Loucy (cell line): ENCODE data around the gene VPS52.

Experiments
- EZH2phosphoT487 ChIP-seq: fragments of 200-600 bp; IDR thresholded peaks from 2 replicates; pipeline ENCODE4 v1.6.1; 2018; ENCODE audit warnings: antibody characterized with exemption, mild to moderate bottlenecking, moderate library complexity, borderline replicate concordance
- TF ChIP-seq, protein P1 (sequence below): fragments of 200-600 bp; sonication (generic); conservative IDR thresholded peaks from 2 replicates; pipeline ENCODE4 v1.5.1; 2014; ENCODE audit warnings: mild to moderate bottlenecking, antibody characterized with exemption, low read length

DNA sequence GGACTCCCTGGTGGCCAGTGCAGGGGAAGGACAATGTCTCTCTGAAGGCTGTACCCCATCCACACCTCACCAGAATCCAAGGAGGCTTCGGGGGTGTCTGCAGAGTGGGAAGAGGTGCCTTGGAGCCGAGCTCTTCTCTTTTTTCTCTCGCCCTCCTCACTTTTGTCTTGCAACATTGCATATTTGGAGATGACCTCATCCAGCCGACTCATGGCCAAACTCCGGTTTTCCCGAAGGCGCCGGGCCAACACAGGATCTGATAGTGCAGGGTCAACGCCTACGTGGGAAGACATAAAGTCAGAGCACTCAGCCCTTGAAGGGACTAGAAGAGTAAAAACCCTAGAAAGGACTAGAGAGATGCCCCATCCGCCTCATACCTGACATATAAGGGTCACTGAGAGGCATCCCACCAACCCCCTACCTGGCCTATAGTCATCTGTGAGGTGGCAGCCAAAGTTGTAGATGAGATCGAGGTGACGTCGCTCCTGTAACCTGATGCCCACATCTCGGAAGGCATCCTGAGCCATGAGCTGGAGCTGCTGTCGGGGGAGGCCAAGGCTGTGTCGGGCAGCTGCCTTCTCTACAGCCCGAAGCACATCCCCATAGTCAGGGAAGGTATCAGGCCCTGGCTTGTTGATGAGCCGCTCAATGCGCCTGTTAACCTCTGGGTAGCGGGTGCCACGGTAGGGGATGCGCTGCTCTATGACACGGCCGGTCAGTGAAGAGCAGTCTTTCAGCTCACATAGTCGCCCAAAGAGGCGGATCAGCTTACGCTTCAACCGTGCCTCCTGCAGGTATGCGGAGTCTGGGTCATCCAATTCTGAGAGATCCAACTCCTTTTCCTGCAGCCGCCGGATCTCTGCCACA lies 48.9 kb upstream of the VPS52 start:
- TF ChIP-seq, protein P1, sequence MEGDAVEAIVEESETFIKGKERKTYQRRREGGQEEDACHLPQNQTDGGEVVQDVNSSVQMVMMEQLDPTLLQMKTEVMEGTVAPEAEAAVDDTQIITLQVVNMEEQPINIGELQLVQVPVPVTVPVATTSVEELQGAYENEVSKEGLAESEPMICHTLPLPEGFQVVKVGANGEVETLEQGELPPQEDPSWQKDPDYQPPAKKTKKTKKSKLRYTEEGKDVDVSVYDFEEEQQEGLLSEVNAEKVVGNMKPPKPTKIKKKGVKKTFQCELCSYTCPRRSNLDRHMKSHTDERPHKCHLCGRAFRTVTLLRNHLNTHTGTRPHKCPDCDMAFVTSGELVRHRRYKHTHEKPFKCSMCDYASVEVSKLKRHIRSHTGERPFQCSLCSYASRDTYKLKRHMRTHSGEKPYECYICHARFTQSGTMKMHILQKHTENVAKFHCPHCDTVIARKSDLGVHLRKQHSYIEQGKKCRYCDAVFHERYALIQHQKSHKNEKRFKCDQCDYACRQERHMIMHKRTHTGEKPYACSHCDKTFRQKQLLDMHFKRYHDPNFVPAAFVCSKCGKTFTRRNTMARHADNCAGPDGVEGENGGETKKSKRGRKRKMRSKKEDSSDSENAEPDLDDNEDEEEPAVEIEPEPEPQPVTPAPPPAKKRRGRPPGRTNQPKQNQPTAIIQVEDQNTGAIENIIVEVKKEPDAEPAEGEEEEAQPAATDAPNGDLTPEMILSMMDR: no peak
- no peak for TF ChIP-seq EZH2phosphoT487
